SU-DHL-6 (cell line): Measurements from ENCODE around the gene MTHFD2.
A peak's percentile ranks its signal among the peaks of the same experiment; 100 is the strongest.

Experiments
- H2AFZ ChIP-seq: fragments of 200-600 bp; sonication (generic); 2 replicates; pipeline ENCODE4 v1.6.1; 2014; ENCODE audit warnings: low read depth, mild to moderate bottlenecking, moderate library complexity, mixed read lengths, antibody characterized with exemption, low read length; ENCODE audit not compliant: severe bottlenecking
- H3F3A ChIP-seq: fragments of 200-600 bp; shearing (Covaris generic); 2 replicates; pipeline ENCODE4 v1.6.0; 2016; ENCODE audit warnings: antibody characterized with exemption, mild to moderate bottlenecking; ENCODE audit not compliant: insufficient read depth
- H3K27ac ChIP-seq: fragments of 200-600 bp; sonication (generic); 2 replicates; pipeline ENCODE4 v1.5.1; 2016; ENCODE audit warnings: low read depth, mild to moderate bottlenecking, low read length, moderate library complexity, mixed read lengths
- H3K27me3 ChIP-seq: fragments of 200-600 bp; sonication (generic), shearing (Covaris generic); 2 replicates; pipeline ENCODE4 v1.6.0; 2014; ENCODE audit warnings: mild to moderate bottlenecking, low read length
- H3K36me3 ChIP-seq: fragments of 200-600 bp; sonication (generic); 2 replicates; pipeline ENCODE4 v1.6.1; 2014; ENCODE audit warnings: mild to moderate bottlenecking, low read length, mixed read lengths
- H3K4me2 ChIP-seq: fragments of 300-600, 200-600 bp; shearing (Covaris generic), sonication (generic); 2 replicates; pipeline ENCODE4 v1.6.0; 2014; ENCODE audit warnings: low read length, low read depth, mild to moderate bottlenecking; ENCODE audit not compliant: poor library complexity, severe bottlenecking
- H3K4me3 ChIP-seq: fragments of 200-600 bp; sonication (generic); 2 replicates; pipeline ENCODE4 v1.5.1; 2014; ENCODE audit warnings: antibody characterized with exemption, low read length, mild to moderate bottlenecking, mixed read lengths; ENCODE audit not compliant: insufficient read depth, poor library complexity, severe bottlenecking
- H3K79me2 ChIP-seq: fragments of 200-600 bp; sonication (generic); 2 replicates; pipeline ENCODE4 v1.6.1; 2014; ENCODE audit warnings: mild to moderate bottlenecking, low read length, moderate library complexity; ENCODE audit not compliant: insufficient read depth
- H3K9ac ChIP-seq: fragments of 200-600 bp; sonication (generic); 2 replicates; pipeline ENCODE4 v1.7.0; 2014; ENCODE audit warnings: mild to moderate bottlenecking, low read length
- H3K9me2 ChIP-seq: fragments of 200-600 bp; sonication (generic); replicated peaks from 2 replicates; pipeline ENCODE4 v1.6.1; 2014; ENCODE audit warnings: low read length; ENCODE audit not compliant: insufficient read depth
- H3K9me3 ChIP-seq: fragments of 200-600 bp; sonication (generic); 2 replicates; pipeline ENCODE4 v1.6.1; 2014; ENCODE audit warnings: low read length, mixed read lengths; ENCODE audit not compliant: insufficient read depth
- H4K20me1 ChIP-seq: fragments of 200-600 bp; sonication (generic); 2 replicates; pipeline ENCODE4 v1.6.1; 2014; ENCODE audit warnings: low read depth, mild to moderate bottlenecking, antibody characterized with exemption, low read length, moderate library complexity, mixed read lengths
- CTCF ChIP-seq: fragments of 200-600 bp; sonication (generic); IDR thresholded peaks from one replicate; pipeline ENCODE4 v1.5.1; 2017; ENCODE audit warnings: antibody characterized with exemption, mild to moderate bottlenecking, low read length, moderate library complexity; ENCODE audit not compliant: insufficient read depth, poor library complexity, severe bottlenecking
- EZH2phosphoT487 ChIP-seq: fragments of 200-600 bp; sonication (generic), shearing (Covaris generic); conservative IDR thresholded peaks from 2 replicates; pipeline ENCODE4 v1.6.1; 2018; ENCODE audit warnings: mild to moderate bottlenecking, antibody characterized with exemption, low read length, moderate library complexity, mixed read lengths

MTHFD2 gene

GRCh38 chr2:74178211-74179062 is 20.0 kb upstream of the MTHFD2 start, which contains the start of gene MOB1A:
TSS of gene MOB1A (minus strand) at chr2:74178879. CDS start at chr2:74178674, 205 bp downstream.
- H3K9me2 ChIP-seq: no peaks in the 10 kb centered on the region
- peaks cover 23% of the 10 kb centered on the region for H3K36me3 ChIP-seq
- peak within 1 kb of the TSS; percentile 77 for H2AFZ ChIP-seq
- H3K9ac ChIP-seq: peak within 1 kb of the TSS; percentile 100
- no peaks in the 10 kb centered on the region for H3K9me3 ChIP-seq
- H3K27ac ChIP-seq: peak within 1 kb of the TSS; percentile 100
- peak within 1 kb of the TSS; percentile 100 for H3K4me3 ChIP-seq
- peaks cover 50% of the 10 kb centered on the region for H3K79me2 ChIP-seq
- H3K4me2 ChIP-seq: peak within 1 kb of the TSS; percentile 80
- H4K20me1 ChIP-seq: peaks cover 30% of the 10 kb centered on the region
- H3K27me3 ChIP-seq: no peaks in the 10 kb centered on the region
- peaks cover 48% of the 10 kb centered on the region for H3F3A ChIP-seq
- TF ChIP-seq CTCF (no peak), EZH2phosphoT487 (no peak)

- peak overlapping the region; percentile 100 for H3K27ac ChIP-seq
- peak overlapping the region; percentile 100 for H3K4me3 ChIP-seq
Observed at GRCh38 chr2:74179063-74179865, 19.2 kb upstream of the MTHFD2 start.

GRCh38 chr2:74181739-74182138 is 16.7 kb upstream of the MTHFD2 start:
- TF ChIP-seq EZH2phosphoT487: no peak
- TF ChIP-seq CTCF: no peak
- H3K27me3 ChIP-seq: no peaks in the 10 kb centered on the region
- peak overlapping the region; percentile 96 for H3K27ac ChIP-seq
- peak overlapping the region; percentile 85 for H3K4me2 ChIP-seq
- peaks cover 7% of the 10 kb centered on the region for H3K36me3 ChIP-seq
- no peaks in the 10 kb centered on the region for H3K9me2 ChIP-seq
- peaks cover 11% of the 10 kb centered on the region; the same call in 1 of the 2 replicates for H4K20me1 ChIP-seq
- peaks cover 61% of the 10 kb centered on the region for H3F3A ChIP-seq
- H3K4me3 ChIP-seq: peak overlapping the region; percentile 44
- peak overlapping the region; percentile 26 for H3K9ac ChIP-seq
- H3K79me2 ChIP-seq: peaks cover 19% of the 10 kb centered on the region
- no peaks in the 10 kb centered on the region for H3K9me3 ChIP-seq
- H2AFZ ChIP-seq: peak overlapping the region; percentile 52

More at GRCh38 chr2:74179063-74179865, 19.2 kb upstream of the MTHFD2 start:
- no peaks in the 10 kb centered on the region for H3K9me3 ChIP-seq
- H2AFZ ChIP-seq: peak overlapping the region; percentile 37
- peaks cover 44% of the 10 kb centered on the region for H3K79me2 ChIP-seq
- H4K20me1 ChIP-seq: peaks cover 27% of the 10 kb centered on the region
- TF ChIP-seq CTCF (no peak), EZH2phosphoT487 (no peak)
- peak overlapping the region; percentile 100 for H3K9ac ChIP-seq
- H3K36me3 ChIP-seq: peaks cover 23% of the 10 kb centered on the region
- no peaks in the 10 kb centered on the region for H3K27me3 ChIP-seq
- H3F3A ChIP-seq: peaks cover 56% of the 10 kb centered on the region
- H3K9me2 ChIP-seq: no peaks in the 10 kb centered on the region
- H3K4me2 ChIP-seq: peak overlapping the region; percentile 80
